NB4 (cell line): Measurements from ENCODE around the gene AIG1.

ENCODE experiments used
- POLR2A ChIP-seq: IDR thresholded peaks from 2 replicates; pipeline ENCODE4 v1.6.1; 2011; ENCODE audit warnings: mild to moderate bottlenecking; ENCODE audit not compliant: insufficient read length; ENCODE audit errors: extremely low read depth
- TF ChIP-seq, protein P1 (sequence below): IDR thresholded peaks from one replicate; pipeline ENCODE4 v1.5.1; 2012; ENCODE audit warnings: low read depth, low read length

- TF ChIP-seq POLR2A, result no peak
- TF ChIP-seq, protein P1, sequence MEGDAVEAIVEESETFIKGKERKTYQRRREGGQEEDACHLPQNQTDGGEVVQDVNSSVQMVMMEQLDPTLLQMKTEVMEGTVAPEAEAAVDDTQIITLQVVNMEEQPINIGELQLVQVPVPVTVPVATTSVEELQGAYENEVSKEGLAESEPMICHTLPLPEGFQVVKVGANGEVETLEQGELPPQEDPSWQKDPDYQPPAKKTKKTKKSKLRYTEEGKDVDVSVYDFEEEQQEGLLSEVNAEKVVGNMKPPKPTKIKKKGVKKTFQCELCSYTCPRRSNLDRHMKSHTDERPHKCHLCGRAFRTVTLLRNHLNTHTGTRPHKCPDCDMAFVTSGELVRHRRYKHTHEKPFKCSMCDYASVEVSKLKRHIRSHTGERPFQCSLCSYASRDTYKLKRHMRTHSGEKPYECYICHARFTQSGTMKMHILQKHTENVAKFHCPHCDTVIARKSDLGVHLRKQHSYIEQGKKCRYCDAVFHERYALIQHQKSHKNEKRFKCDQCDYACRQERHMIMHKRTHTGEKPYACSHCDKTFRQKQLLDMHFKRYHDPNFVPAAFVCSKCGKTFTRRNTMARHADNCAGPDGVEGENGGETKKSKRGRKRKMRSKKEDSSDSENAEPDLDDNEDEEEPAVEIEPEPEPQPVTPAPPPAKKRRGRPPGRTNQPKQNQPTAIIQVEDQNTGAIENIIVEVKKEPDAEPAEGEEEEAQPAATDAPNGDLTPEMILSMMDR, result no peak
Observed at GRCh38 chr6:143301188-143301587, 240.5 kb downstream of the AIG1 start.
